ENCODE data around the gene TMEM134. TPM values are rescaled to one million over a fixed set of nuclear protein-coding genes. Genes with fewer than 3 reads are reported as not detected.

Gene TMEM134
- total and polyA plus RNA-seq, 10 of the 15 experiments (the other 5 are each of a cell fraction or from before 2014, with no cell fraction given), result 1.6 to 93.8 (median 27.8) TPM

- peak within 1 kb of the TSS; percentile 69 for H3K27ac ChIP-seq (ENCODE audit: control insufficient read depth, insufficient read depth)
- intact Hi-C loops (cut with micrococcal nuclease; ENCODE audit: unreplicated experiment) (no loop called here), in situ Hi-C loops (cut with MboI) (no loop called here)
- no TSS peak for BruUV-seq (replicated peaks)
- 1% methylated on average over 68 of the region's 68 CpGs for WGBS (ENCODE audit: insufficient coverage, insufficient replicate concordance, low lambda C conversion rate, missing lambda C conversion rate)
- no peaks in the 10 kb centered on the region for H3K27me3 ChIP-seq (replicated peaks in 1 of 2; ENCODE audit: control insufficient read depth in 2 of 2, insufficient read depth in 2 of 2, low read length in 1 of 2)
- no peaks in the 10 kb centered on the region for H3K9me3 ChIP-seq (replicated peaks; ENCODE audit: control insufficient read depth, insufficient read depth, low read length)
- peak within 1 kb of the TSS; percentile 100 for H3K4me3 ChIP-seq
- H4K20me1 ChIP-seq (ENCODE audit: control insufficient read depth, insufficient read depth), result no peaks in the 10 kb centered on the region
- peak; percentile 85 for ATAC-seq
- ChIA-PET POLR2A (interaction anchor here (0.6 to 4.4 kb wide), 17 partner anchors 10 to 75 kb away, joined by 3 to 28 read pairs (median 4); partner anchors contain the start of genes AIP, PPP1CA, PTPRCAP and TBC1D10C), CTCF (interaction anchor here (1.0 to 1.7 kb wide), 6 partner anchors 8 to 200 kb away, joined by 3 to 4 read pairs (median 3); partner anchors contain the start of genes PPP1CA and PTPRCAP), SMC1A (ENCODE audit: uncharacterized antibody, unreplicated experiment) (interaction anchor here (1.0 to 2.3 kb wide), 4 partner anchors 10 to 29 kb away, joined by 3 to 10 read pairs (median 8); partner anchors contain the start of genes PPP1CA, PTPRCAP and TBC1D10C), RAD21 (ENCODE audit: unreplicated experiment) (interaction anchor here (0.8 to 2.1 kb wide), 10 partner anchors 9 to 83 kb away, joined by 3 to 8 read pairs (median 4); partner anchors contain the start of genes CORO1B, PITPNM1, PTPRCAP and TBC1D10C)
- peak; percentile 95 for DNase-seq (ENCODE audit: low read depth, low spot score)
- H3K9ac ChIP-seq (ENCODE audit: control insufficient read depth, insufficient read depth, low read length), result peak within 1 kb of the TSS; percentile 93
- no peaks in the 10 kb centered on the region; the same call in 1 of the 2 replicates for H3K4me1 ChIP-seq (ENCODE audit: control insufficient read depth, insufficient read depth, low read length)
- peak; percentile 100 for FAIRE-seq
- H3K79me2 ChIP-seq (ENCODE audit: control insufficient read depth, insufficient read depth, low read length), result peaks cover 18% of the 10 kb centered on the region
- H3K4me2 ChIP-seq (ENCODE audit: control insufficient read depth, insufficient read depth), result peak within 1 kb of the TSS; percentile 81
- H3K36me3 ChIP-seq (ENCODE audit: control insufficient read depth in 2 of 2, insufficient read depth in 2 of 2, low read length in 1 of 2), result peaks cover 0 to 2% of the 10 kb centered on the region in 2 experiments; a peak in 3 of 4 replicates
- H2AFZ ChIP-seq (ENCODE audit: control insufficient read depth, low read depth, low read length), result peak within 1 kb of the TSS; percentile 98
- peak; percentile 91 for TF ChIP-seq ELK1 (IDR thresholded peaks at IDR 0.05; ENCODE audit: low read depth, low read length)
- no peak for TF ChIP-seq SMARCA5 (IDR thresholded peaks at IDR 0.05)
- peak; percentile 55; the same call in 1 of the 2 replicates for TF ChIP-seq ATF7 (IDR thresholded peaks at IDR 0.05; ENCODE audit: low read depth)
- TF ChIP-seq SMC3 (IDR thresholded peaks at IDR 0.05; ENCODE audit: borderline replicate concordance, low read length), result 0 out of 2 replicates have a peak, but pooled peaks have one; percentile 4
- TF ChIP-seq PML (IDR thresholded peaks at IDR 0.05; ENCODE audit: low read length), result no peak
- TF ChIP-seq ZZZ3 (IDR thresholded peaks at IDR 0.05; ENCODE audit: control insufficient read depth, insufficient read length, low read depth), result no peak
- no peak for TF ChIP-seq FOS (IDR thresholded peaks at IDR 0.05; ENCODE audit: borderline replicate concordance, extremely low read depth, insufficient read length)
- no peak for TF ChIP-seq USF2 (IDR thresholded peaks at IDR 0.05; ENCODE audit: borderline replicate concordance, low read depth, low read length)
- no peak for TF ChIP-seq FOXM1 (IDR thresholded peaks at IDR 0.05; ENCODE audit: low read depth, low read length)
- TF ChIP-seq, protein P1, sequence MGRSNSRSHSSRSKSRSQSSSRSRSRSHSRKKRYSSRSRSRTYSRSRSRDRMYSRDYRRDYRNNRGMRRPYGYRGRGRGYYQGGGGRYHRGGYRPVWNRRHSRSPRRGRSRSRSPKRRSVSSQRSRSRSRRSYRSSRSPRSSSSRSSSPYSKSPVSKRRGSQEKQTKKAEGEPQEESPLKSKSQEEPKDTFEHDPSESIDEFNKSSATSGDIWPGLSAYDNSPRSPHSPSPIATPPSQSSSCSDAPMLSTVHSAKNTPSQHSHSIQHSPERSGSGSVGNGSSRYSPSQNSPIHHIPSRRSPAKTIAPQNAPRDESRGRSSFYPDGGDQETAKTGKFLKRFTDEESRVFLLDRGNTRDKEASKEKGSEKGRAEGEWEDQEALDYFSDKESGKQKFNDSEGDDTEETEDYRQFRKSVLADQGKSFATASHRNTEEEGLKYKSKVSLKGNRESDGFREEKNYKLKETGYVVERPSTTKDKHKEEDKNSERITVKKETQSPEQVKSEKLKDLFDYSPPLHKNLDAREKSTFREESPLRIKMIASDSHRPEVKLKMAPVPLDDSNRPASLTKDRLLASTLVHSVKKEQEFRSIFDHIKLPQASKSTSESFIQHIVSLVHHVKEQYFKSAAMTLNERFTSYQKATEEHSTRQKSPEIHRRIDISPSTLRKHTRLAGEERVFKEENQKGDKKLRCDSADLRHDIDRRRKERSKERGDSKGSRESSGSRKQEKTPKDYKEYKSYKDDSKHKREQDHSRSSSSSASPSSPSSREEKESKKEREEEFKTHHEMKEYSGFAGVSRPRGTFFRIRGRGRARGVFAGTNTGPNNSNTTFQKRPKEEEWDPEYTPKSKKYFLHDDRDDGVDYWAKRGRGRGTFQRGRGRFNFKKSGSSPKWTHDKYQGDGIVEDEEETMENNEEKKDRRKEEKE (IDR thresholded peaks at IDR 0.05), result no peak
- no peak for TF ChIP-seq HDAC6 (IDR thresholded peaks at IDR 0.05; ENCODE audit: unreplicated experiment)
- TF ChIP-seq ZNF217 (IDR thresholded peaks at IDR 0.05), result no peak
- TF ChIP-seq BCL11A (IDR thresholded peaks at IDR 0.05; ENCODE audit: low read depth, low read length), result no peak
Measured at GRCh38 chr11:67428052-67429001, 40.7 kb downstream of the TMEM134 start, which contains the start of gene RPS6KB2. RPS6KB2 (plus strand) TSS chr11:67428494; CDS start chr11:67428546, 52 bp downstream.

Data from GM12878 (cell line).